ENCODE data around the gene ETS1. TPM values are rescaled to one million over a fixed set of nuclear protein-coding genes. Genes with fewer than 3 reads are reported as not detected.
A peak's percentile ranks its signal among the peaks of the same experiment; 100 is the strongest.

Gene ETS1
- total RNA-seq: 100 to 1,000 TPM; 328 to 455 (median 371) TPM
- polyA plus RNA-seq: 10 to 100 TPM; 58.1 to 95.2 (median 90.3) TPM
- long read RNA-seq, donor 1, full-length matches to known transcripts: 15 of 94 reads
- long read RNA-seq, donor 1, partial matches to known transcripts: 79 of 94 reads
- long read RNA-seq, donor 1, other reads (novel, unspliced or antisense): 0 of 94 reads
- long read RNA-seq, donor 2, full-length matches to known transcripts: 13 of 59 reads
- long read RNA-seq, donor 2, partial matches to known transcripts: 46 of 59 reads
- long read RNA-seq, donor 2, other reads (novel, unspliced or antisense): 0 of 59 reads

DNA sequence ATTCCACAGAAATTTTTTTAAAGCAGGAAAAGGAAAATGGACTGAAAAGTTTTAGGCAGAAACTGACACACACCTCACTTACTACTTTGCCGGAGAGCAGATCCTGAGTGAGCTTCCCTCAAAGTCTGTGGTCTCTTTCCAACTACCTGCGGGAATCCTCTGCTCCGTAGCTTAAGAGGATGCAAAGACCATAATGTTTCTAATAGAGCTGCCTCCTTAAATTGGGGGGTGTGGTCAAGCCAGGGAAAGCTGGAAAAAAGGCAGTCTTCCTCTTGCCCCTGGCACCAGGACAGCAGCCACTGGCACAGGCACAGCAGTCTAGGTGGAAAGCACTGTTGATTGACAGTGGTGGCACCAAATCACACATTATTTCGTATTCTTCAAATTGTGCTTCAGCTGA is at the start of gene ETS1:
Gene ETS1 (minus strand): TSS at position 144 of the 400 bp plus-strand sequence. CDS start 14,428 bp downstream, outside the sequence.
- no peak for DNase-seq
- H3K27ac ChIP-seq: peak within 1 kb of the TSS; percentile 43 to 82 (median 72)
- intact Hi-C loops (cut with DNase I; ENCODE audit: low total_unique reads): no loop called here
- H3K4me3 ChIP-seq: peak within 1 kb of the TSS; percentile 18 to 68 (median 36)
- H3K4me1 ChIP-seq: peaks cover 0 to 35% (median 17%) of the 10 kb centered on the region in 6 donors
- 56 to 70% (median 65%) methylated on average over 4 of the region's 4 CpGs for WGBS, 5 donors
- H3K27me3 ChIP-seq (replicated peaks in 1 of 7): no peaks in the 10 kb centered on the region
- TF ChIP-seq POLR2A (IDR thresholded peaks at IDR 0.05): peak in 1 of 3 donors; percentile 67
- peak in 2 of 3 donors; percentile 55 to 68 for TF ChIP-seq POLR2AphosphoS5 (IDR thresholded peaks at IDR 0.05)
- TF ChIP-seq, protein P1, sequence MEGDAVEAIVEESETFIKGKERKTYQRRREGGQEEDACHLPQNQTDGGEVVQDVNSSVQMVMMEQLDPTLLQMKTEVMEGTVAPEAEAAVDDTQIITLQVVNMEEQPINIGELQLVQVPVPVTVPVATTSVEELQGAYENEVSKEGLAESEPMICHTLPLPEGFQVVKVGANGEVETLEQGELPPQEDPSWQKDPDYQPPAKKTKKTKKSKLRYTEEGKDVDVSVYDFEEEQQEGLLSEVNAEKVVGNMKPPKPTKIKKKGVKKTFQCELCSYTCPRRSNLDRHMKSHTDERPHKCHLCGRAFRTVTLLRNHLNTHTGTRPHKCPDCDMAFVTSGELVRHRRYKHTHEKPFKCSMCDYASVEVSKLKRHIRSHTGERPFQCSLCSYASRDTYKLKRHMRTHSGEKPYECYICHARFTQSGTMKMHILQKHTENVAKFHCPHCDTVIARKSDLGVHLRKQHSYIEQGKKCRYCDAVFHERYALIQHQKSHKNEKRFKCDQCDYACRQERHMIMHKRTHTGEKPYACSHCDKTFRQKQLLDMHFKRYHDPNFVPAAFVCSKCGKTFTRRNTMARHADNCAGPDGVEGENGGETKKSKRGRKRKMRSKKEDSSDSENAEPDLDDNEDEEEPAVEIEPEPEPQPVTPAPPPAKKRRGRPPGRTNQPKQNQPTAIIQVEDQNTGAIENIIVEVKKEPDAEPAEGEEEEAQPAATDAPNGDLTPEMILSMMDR (IDR thresholded peaks at IDR 0.05 in 8 of 11, conservative IDR thresholded peaks at IDR 0.05 in 3 of 11): no peak
- no peaks in the 10 kb centered on the region for H3K9me3 ChIP-seq
- no peaks in the 10 kb centered on the region for H3K36me3 ChIP-seq

DNA sequence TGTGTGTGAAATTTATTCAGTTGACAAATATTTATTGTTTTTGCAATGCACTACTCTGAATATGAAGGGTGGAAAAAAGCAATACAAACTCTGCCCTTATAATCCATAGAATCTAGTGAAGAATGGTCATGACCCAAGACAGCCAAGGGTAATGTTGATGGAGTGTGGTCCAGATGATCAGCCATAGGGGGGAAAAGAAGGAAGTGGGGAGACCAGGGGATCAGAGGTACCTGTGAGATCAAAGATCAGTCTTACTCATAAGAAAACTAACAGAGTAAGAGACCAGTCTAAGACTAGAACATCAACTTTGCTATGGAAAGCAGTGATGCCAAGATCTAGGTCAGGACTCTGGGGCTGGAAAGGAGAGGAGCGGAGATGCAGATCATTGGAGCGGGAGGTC is 47.0 kb upstream of the ETS1 start:
- Histone ChIP-seq H3K4me3 (no peak overlapping the region), H3K27me3 (replicated peaks in 1 of 7) (no peaks in the 10 kb centered on the region), H3K27ac (no peak overlapping the region), H3K9me3 (no peaks in the 10 kb centered on the region), H3K4me1 (peaks cover 18 to 34% (median 28%) of the 10 kb centered on the region in 6 donors), H3K36me3 (no peaks in the 10 kb centered on the region)
- 94 to 100% (median 98%) methylated on average over 2 of the region's 2 CpGs for WGBS, 5 donors
- TF ChIP-seq POLR2AphosphoS5 (IDR thresholded peaks at IDR 0.05): no peak
- TF ChIP-seq POLR2A (IDR thresholded peaks at IDR 0.05): no peak
- TF ChIP-seq, protein P1 (IDR thresholded peaks at IDR 0.05 in 8 of 11, conservative IDR thresholded peaks at IDR 0.05 in 3 of 11): no peak
- DNase-seq: no peak
- intact Hi-C loops (cut with DNase I; ENCODE audit: low total_unique reads): loop anchor here (5.0 kb wide), 2 partner anchors 347 to 452 kb away; no protein-coding TSS in a partner anchor

- H3K4me3 ChIP-seq: no peak overlapping the region
- WGBS, 5 donors: 76 to 100% (median 85%) methylated on average over 2 to 8 of the region's 8 CpGs
- no peak for DNase-seq
- H3K27ac ChIP-seq: no peak overlapping the region
- intact Hi-C loops (cut with DNase I; ENCODE audit: low total_unique reads): loop anchor here (5.0 kb wide), 2 partner anchors 346 to 451 kb away; no protein-coding TSS in a partner anchor
- H3K36me3 ChIP-seq: no peaks in the 10 kb centered on the region
- H3K9me3 ChIP-seq: no peaks in the 10 kb centered on the region
- H3K4me1 ChIP-seq: peaks cover 24 to 43% (median 37%) of the 10 kb centered on the region in 6 donors
- TF ChIP-seq POLR2AphosphoS5 (IDR thresholded peaks at IDR 0.05): no peak
- TF ChIP-seq, protein P1 (IDR thresholded peaks at IDR 0.05 in 8 of 11, conservative IDR thresholded peaks at IDR 0.05 in 3 of 11): no peak
- TF ChIP-seq POLR2A (IDR thresholded peaks at IDR 0.05): no peak
- H3K27me3 ChIP-seq (replicated peaks in 1 of 7): no peaks in the 10 kb centered on the region
Observed at GRCh38 chr11:128633384-128633965, 46.1 kb upstream of the ETS1 start.
